ENCODE data around the gene LSAMP.

Gene LSAMP

GRCh38 chr3:116300226-116300625 is 145.1 kb downstream of the LSAMP start:
- no peak for DNase-seq (ENCODE audit: low read depth in 2 of 2, low spot score in 1 of 2)

- DNase-seq (ENCODE audit: low read depth in 2 of 2, low spot score in 1 of 2), result no peak
These were observed 145.6 kb downstream of the LSAMP start for GRCh38 chr3:116299646-116300081.

- DNase-seq (ENCODE audit: low read depth in 2 of 2, low spot score in 1 of 2), result no peak
These were observed 147.1 kb downstream of the LSAMP start for GRCh38 chr3:116298151-116298550.

GRCh38 chr3:116291141-116291540 is 154.1 kb downstream of the LSAMP start:
- no peak for DNase-seq (ENCODE audit: low read depth in 2 of 2, low spot score in 1 of 2)

- no peak for DNase-seq (ENCODE audit: low read depth in 2 of 2, low spot score in 1 of 2)
These were observed 156.8 kb downstream of the LSAMP start for GRCh38 chr3:116288485-116288884.

GRCh38 chr3:116285781-116286421 is 159.4 kb downstream of the LSAMP start:
- DNase-seq (ENCODE audit: low read depth in 2 of 2, low spot score in 1 of 2), result no peak

GRCh38 chr3:116281313-116282143 is 163.8 kb downstream of the LSAMP start:
- no peak for DNase-seq (ENCODE audit: low read depth in 2 of 2, low spot score in 1 of 2)

GRCh38 chr3:116280130-116280740 is 165.1 kb downstream of the LSAMP start:
- DNase-seq (ENCODE audit: low read depth in 2 of 2, low spot score in 1 of 2), result no peak

GRCh38 chr3:116276675-116277074 is 168.6 kb downstream of the LSAMP start:
- DNase-seq (ENCODE audit: low read depth in 2 of 2, low spot score in 1 of 2), result no peak

GRCh38 chr3:116270056-116270455 is 175.2 kb downstream of the LSAMP start:
- DNase-seq (ENCODE audit: low read depth in 2 of 2, low spot score in 1 of 2), result no peak

- no peak for DNase-seq (ENCODE audit: low read depth in 2 of 2, low spot score in 1 of 2)
These were observed 178.2 kb downstream of the LSAMP start for GRCh38 chr3:116267116-116267515.

GRCh38 chr3:116265976-116266584 is 179.2 kb downstream of the LSAMP start:
- no peak for DNase-seq (ENCODE audit: low read depth in 2 of 2, low spot score in 1 of 2)

- no peak for DNase-seq (ENCODE audit: low read depth in 2 of 2, low spot score in 1 of 2)
These were observed 180.0 kb downstream of the LSAMP start for GRCh38 chr3:116265320-116265695.

GRCh38 chr3:116264546-116265319 is 180.6 kb downstream of the LSAMP start:
- no peak for DNase-seq (ENCODE audit: low read depth in 2 of 2, low spot score in 1 of 2)

- DNase-seq (ENCODE audit: low read depth in 2 of 2, low spot score in 1 of 2), result no peak
These were observed 181.3 kb downstream of the LSAMP start for GRCh38 chr3:116263842-116264545.

- no peak for DNase-seq (ENCODE audit: low read depth in 2 of 2, low spot score in 1 of 2)
These were observed 184.8 kb downstream of the LSAMP start for GRCh38 chr3:116260491-116260890.

- no peak for DNase-seq (ENCODE audit: low read depth in 2 of 2, low spot score in 1 of 2)
These were observed 185.3 kb downstream of the LSAMP start for GRCh38 chr3:116259984-116260383.

- DNase-seq (ENCODE audit: low read depth in 2 of 2, low spot score in 1 of 2), result no peak
These were observed 188.3 kb downstream of the LSAMP start for GRCh38 chr3:116256843-116257485.

GRCh38 chr3:116254541-116254940 is 190.7 kb downstream of the LSAMP start:
- no peak for DNase-seq (ENCODE audit: low read depth in 2 of 2, low spot score in 1 of 2)

- DNase-seq (ENCODE audit: low read depth in 2 of 2, low spot score in 1 of 2), result no peak
These were observed 191.8 kb downstream of the LSAMP start for GRCh38 chr3:116253511-116253910.
